GM18520 (cell line): ENCODE measurements around the gene KIFC1.

ENCODE experiments used
- ATAC-seq: cut with Tn5 transposase; IDR thresholded peaks from one replicate; pipeline ENCODE4 v1.9.1; 2021; ENCODE audit not compliant: unreplicated experiment

The KIFC1 gene

DNA sequence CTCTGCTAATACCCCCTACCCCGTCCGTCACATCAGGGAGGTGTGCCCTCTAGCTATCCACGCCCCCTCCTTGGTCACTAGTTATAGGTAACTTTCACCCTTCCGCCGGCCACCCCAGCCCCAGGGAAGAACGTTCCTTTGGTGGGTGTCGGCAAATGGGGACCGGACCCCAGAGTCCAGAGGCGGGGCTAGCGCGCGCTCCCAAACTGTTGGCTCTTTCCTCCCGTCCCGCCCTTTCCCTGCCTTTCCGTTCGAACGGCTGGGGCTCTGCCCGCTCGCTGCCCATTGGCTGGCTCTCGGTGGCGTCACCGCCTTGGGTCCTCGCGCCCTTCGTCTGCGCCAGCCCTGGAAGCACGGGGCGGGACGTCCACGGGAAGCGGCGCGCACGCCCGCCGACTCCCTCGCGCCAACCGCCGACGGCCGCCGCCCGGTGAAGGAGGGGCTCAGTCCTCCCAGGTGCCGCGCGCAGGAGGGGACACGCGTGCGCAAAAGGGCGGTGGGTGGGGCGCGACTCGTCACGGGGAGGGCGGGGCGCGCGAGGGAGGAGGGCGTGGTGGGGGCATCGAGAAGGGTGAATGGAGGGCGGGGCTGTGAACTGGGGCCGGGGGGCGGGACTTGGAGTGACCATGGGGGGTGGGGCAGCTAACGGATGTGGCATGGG, 18.6 kb downstream of the KIFC1 start:
- peak; percentile 86 for ATAC-seq

GRCh38 chr6:33410711-33411631, 19.3 kb downstream of the KIFC1 start, which contains the start of gene PHF1:
Gene PHF1, plus strand, starts transcription at chr6:33411014. Its CDS starts 1,250 bp downstream, at chr6:33412264.
- peak; percentile 16 for ATAC-seq

- ATAC-seq: no peak
Measured at GRCh38 chr6:33411632-33412005, 20.0 kb downstream of the KIFC1 start.

- no peak for ATAC-seq
Measured at GRCh38 chr6:33412140-33413009, 20.8 kb downstream of the KIFC1 start.

GRCh38 chr6:33413241-33414120, 21.9 kb downstream of the KIFC1 start:
- no peak for ATAC-seq

- no peak for ATAC-seq
Measured at GRCh38 chr6:33414592-33415271, 23.1 kb downstream of the KIFC1 start.

- ATAC-seq: no peak
Measured at GRCh38 chr6:33415831-33416230, 24.2 kb downstream of the KIFC1 start.

DNA sequence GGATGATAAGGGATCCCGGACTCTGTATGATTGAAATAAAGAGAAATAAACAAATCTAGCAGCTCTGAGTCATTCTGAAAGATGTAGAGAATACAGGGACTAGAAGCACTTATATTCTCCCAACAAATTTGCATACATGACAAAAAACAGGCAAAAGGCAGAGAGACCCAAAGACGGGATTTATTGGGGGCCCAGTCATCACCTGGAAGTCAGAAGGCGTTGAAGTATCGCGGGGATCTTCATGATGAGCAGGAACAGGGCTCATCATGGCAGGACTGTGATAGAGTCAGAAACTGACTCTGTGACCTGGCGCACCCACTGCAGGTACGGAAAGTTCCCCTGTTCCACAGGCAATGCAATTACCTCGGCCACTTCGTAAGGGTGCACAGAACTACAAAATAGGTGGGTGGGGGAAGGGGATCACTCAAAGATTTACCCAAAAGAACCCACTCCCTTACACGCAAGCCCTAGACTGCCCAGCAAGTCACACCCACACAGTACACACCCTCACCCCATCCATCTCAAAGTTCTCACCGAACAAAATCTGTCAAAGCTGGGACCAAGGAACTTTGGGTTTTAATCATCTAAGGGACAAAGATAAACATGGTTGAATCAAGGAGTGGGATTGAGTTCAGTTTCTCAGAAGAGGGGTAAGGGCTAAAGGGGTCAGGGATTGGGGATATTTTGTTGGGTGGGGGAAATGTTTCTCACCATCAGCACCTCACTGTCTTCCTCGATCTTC, 24.9 kb downstream of the KIFC1 start:
- ATAC-seq: no peak

DNA sequence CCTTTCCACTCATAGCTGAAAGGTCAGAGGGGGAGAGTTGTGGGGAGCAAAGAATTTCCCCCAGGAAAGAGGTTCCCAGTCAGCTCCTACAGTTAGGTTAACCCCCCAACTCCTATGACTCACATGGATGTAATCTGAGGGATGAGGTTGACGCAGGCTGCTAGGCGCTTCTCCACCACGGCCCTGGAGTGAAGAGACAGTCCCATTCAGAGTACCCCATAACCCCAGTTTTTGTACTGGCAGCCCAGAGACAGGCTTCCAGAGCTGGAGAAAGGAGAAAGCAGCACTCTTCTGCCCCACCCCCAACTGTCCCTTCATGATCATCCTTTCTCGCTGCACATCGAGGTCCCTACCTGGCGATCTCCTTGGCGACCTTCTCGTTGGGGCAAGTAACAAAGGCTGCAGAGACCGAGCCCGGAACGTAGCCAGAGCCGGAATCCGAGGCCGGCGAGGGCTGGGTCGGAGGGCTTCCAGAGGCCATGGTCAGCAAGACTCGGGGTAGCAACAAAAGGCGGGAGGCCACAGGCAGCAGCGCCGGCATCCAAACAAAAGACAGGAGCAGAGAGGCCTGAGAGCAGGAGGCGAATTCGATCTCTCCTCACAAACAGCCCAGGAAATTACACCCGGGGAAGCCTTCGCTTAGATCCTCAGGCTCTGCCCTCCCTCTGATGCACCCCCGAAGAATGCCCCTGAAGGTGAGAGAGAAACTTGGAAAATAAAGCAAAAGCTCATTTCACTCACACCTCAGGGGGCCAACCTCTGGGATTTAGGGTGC, 25.7 kb downstream of the KIFC1 start:
- no peak for ATAC-seq

GRCh38 chr6:33417903-33418689, 26.5 kb downstream of the KIFC1 start, which contains the start of gene CUTA:
Gene CUTA, minus strand, starts transcription at chr6:33418107. Its CDS starts 107 bp downstream, at chr6:33418000.
- peak; percentile 78 for ATAC-seq

- no peak for ATAC-seq
Measured at GRCh38 chr6:33418690-33419291, 27.2 kb downstream of the KIFC1 start.

DNA sequence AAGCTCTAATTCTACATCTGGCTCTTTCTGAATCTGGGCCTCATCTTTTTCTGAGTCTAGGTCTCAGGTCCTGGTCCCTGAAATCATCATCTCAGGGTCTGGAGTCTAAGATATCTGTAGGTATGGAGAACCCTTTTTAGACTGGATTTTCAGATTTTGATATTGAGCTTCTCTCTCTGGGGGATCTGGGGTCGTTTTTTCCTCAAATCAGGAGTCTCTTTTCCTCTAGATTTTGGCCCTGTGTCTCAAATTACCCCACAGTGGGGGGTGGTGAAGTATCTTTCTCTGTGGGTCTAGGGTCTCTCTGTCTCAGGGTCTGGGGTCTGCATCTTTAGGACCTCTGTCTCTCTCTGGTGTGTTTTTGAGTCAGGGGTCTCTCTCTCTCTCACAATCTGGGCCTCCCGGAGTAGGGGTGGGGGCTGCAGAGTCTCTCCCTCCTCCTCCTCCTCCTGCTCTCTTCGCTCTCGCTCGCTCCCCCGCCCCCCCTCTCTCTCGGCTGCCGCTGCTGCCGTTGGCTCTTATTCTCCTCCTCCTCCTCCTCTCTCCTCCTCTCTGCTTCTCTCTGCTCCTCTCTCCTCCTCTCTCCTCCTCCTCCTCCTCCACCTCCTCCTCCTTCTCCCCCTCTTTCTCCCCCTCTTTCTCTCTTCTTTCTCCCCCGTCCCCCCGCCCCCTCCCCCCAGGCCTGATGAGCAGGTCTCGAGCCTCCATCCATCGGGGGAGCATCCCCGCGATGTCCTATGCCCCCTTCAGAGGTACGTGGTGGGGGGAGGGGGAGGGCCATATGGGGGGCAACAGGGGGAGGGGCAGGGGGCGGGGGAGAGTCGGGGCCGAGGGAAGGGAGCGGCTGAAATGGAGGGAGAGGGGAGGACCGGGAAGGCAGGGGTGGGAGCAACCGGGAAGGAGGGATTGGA, 28.2 kb downstream of the KIFC1 start, which contains the start of gene SYNGAP1:
Gene SYNGAP1 (plus strand): TSS at position 486 of the 911 bp plus-strand sequence. CDS start 200 bp downstream, at position 686.
- ATAC-seq: no peak

DNA sequence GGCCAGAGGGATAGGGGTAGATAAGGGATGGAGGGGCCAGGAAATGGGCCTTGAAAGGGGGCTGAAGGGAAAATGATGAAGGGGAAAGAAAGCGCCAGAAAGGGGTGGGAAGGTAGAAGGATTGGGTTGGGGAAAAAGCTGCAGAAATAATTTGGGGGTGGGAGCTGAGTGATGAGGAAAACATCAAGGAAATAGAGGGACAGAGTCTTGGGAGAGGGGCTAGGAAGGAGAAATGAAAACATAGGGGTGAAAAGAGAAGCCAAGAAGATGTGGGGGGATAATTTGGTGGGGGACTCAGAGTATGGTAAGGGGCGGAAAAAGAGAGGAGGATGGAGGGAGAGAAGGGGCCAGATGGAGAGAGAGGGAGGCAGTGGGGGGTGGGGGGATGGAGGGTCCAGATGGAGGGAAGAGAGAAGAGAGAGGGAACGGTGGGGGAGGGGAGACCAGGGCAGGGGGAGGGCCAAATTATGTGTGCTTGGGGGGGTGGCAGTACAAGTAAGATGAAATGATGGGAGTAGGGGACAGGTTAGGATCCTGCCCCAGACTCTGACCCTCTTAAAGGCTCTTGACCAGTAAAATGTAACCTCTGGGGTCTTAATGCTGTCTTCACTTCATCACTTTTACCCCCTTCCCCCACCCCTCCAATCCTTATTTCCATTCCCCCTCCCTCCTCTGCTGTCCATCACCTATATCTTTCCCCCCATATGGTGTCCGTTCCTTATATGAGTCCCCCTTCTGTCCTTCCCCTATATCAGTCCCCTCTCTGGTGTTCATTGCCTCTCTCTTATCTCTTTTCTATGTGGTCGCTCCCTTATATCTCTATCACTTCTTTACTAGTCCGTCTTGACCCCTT, 29.1 kb downstream of the KIFC1 start:
- no peak for ATAC-seq

GRCh38 chr6:33421344-33421643, 29.7 kb downstream of the KIFC1 start:
- no peak for ATAC-seq

GRCh38 chr6:33423777-33424176, 32.2 kb downstream of the KIFC1 start:
- ATAC-seq: no peak
